GM23338 (cell line): ENCODE data around the gene GPATCH1. TPM values are rescaled to one million over a fixed set of nuclear protein-coding genes. Genes with fewer than 3 reads are reported as not detected.

Experiments used
- ATAC-seq: fragments of 200-7000 bp; cut with Tn5 transposase; 3 replicates; pipeline ENCODE4 v1.9.1; 2020
- DNase-seq: peaks from one replicate; pipeline ENCODE4 v3.0.0-alpha.2; 2015; ENCODE audit warnings: low spot score
- H2AFZ ChIP-seq: fragments of 200-600 bp; sonication (generic); 2 replicates; pipeline ENCODE4 v1.8.0; 2016; ENCODE audit warnings: antibody characterized with exemption, mild to moderate bottlenecking, moderate library complexity
- H3F3A ChIP-seq: fragments of 200-600 bp; sonication (generic); replicated peaks from 2 replicates; pipeline ENCODE4 v1.8.0; 2017; ENCODE audit warnings: antibody characterized with exemption, mixed run types, low read depth
- H3K27ac ChIP-seq: fragments of 200-600 bp; sonication (generic); 2 replicates; pipeline ENCODE4 v1.6.1; 2016; ENCODE audit warnings: low read depth
- H3K27me3 ChIP-seq: fragments of 200-600 bp; sonication (generic); 2 replicates; pipeline ENCODE4 v1.8.0; 2016; ENCODE audit warnings: mild to moderate bottlenecking, mixed run types, moderate library complexity; ENCODE audit not compliant: insufficient read depth
- H3K36me3 ChIP-seq: fragments of 200-600 bp; sonication (generic); 2 replicates; pipeline ENCODE4 v1.8.0; 2016; ENCODE audit warnings: mild to moderate bottlenecking; ENCODE audit not compliant: insufficient read depth
- H3K4me1 ChIP-seq: fragments of 200-600 bp; sonication (generic); 2 replicates; pipeline ENCODE4 v1.8.0; 2016; ENCODE audit warnings: mild to moderate bottlenecking, moderate library complexity; ENCODE audit not compliant: insufficient read depth
- H3K4me2 ChIP-seq: fragments of 200-600 bp; sonication (generic); 2 replicates; pipeline ENCODE4 v1.7.1; 2017; ENCODE audit warnings: mixed run types
- H3K4me3 ChIP-seq: fragments of 200-600 bp; sonication (generic); 2 replicates; pipeline ENCODE4 v1.6.1; 2016; ENCODE audit warnings: mixed run types
- H3K79me2 ChIP-seq: fragments of 200-600 bp; sonication (generic); replicated peaks from 2 replicates; pipeline ENCODE4 v1.8.0; 2017; ENCODE audit warnings: mild to moderate bottlenecking; ENCODE audit not compliant: insufficient read depth
- H3K9me2 ChIP-seq: fragments of 200-600 bp; sonication (generic); 2 replicates; pipeline ENCODE4 v1.8.0; 2017; ENCODE audit not compliant: insufficient read depth
- H4K20me1 ChIP-seq: fragments of 200-600 bp; sonication (generic); replicated peaks from 2 replicates; pipeline ENCODE4 v1.8.0; 2017; ENCODE audit warnings: mild to moderate bottlenecking; ENCODE audit not compliant: insufficient read depth
- H3K27ac Mint-ChIP-seq: 2 replicates; pipeline ENCODE4 v1.8.0; 2020; ENCODE audit warnings: inconsistent platforms, mild to moderate bottlenecking, moderate library complexity, mixed read lengths
- H3K27me3 Mint-ChIP-seq: 3 replicates; pipeline ENCODE4 v1.8.0; 2022; ENCODE audit warnings: low read depth, mild to moderate bottlenecking, moderate library complexity, mixed read lengths, inconsistent platforms; ENCODE audit not compliant: insufficient read depth, poor library complexity
- H3K36me3 Mint-ChIP-seq: 3 replicates; pipeline ENCODE4 v1.8.0; 2021; ENCODE audit warnings: low read depth, mild to moderate bottlenecking, inconsistent platforms, moderate library complexity, mixed read lengths
- H3K4me1 Mint-ChIP-seq: 3 replicates; pipeline ENCODE4 v1.8.0; 2020; ENCODE audit warnings: mild to moderate bottlenecking, inconsistent platforms, mixed read lengths
- H3K4me3 Mint-ChIP-seq: 3 replicates; pipeline ENCODE4 v1.8.0; 2021; ENCODE audit warnings: moderate library complexity, mild to moderate bottlenecking, inconsistent platforms, mixed read lengths
- H3K9me3 Mint-ChIP-seq: 3 replicates; pipeline ENCODE4 v1.8.0; 2020; ENCODE audit warnings: moderate library complexity, mild to moderate bottlenecking, inconsistent platforms, mixed read lengths
- CREB1 ChIP-seq: fragments of 250-450 bp; sonication (Bioruptor Pico); IDR thresholded peaks from 2 replicates; pipeline ENCODE4 v1.5.0; 2020; ENCODE audit warnings: low read depth, mild to moderate bottlenecking, moderate library complexity
- CTCF ChIP-seq, 2 experiments: fragments of 200-600 bp in 1 of 2; sonication (generic) in 1 of 2; conservative IDR thresholded peaks; 2 replicates each; pipeline versions ENCODE4 v1.5.1 to v1.6.1; 2016 to 2017; ENCODE audit warnings: antibody characterized with exemption in 2 of 2, low read depth in 2 of 2, mild to moderate bottlenecking in 2 of 2, moderate library complexity in 1 of 2
- ETS1 ChIP-seq: IDR thresholded peaks from 2 replicates; pipeline ENCODE4 v1.6.1; 2016; ENCODE audit warnings: antibody characterized with exemption
- EZH2 ChIP-seq: fragments of 200-600 bp; sonication (generic); IDR thresholded peaks from one replicate; pipeline ENCODE4 v1.8.0; 2017; ENCODE audit warnings: antibody characterized with exemption, mild to moderate bottlenecking, low read depth; ENCODE audit not compliant: unreplicated experiment
- EZH2phosphoT487 ChIP-seq: fragments of 200-600 bp; sonication (generic); IDR thresholded peaks from one replicate; pipeline ENCODE4 v1.8.1; 2018; ENCODE audit warnings: antibody characterized with exemption; ENCODE audit not compliant: unreplicated experiment
- JUNB ChIP-seq: IDR thresholded peaks from one replicate; pipeline ENCODE4 v1.6.1; 2016; ENCODE audit warnings: antibody characterized with exemption; ENCODE audit not compliant: unreplicated experiment
- NANOG ChIP-seq: IDR thresholded peaks from 2 replicates; pipeline ENCODE4 v1.6.1; 2016; ENCODE audit warnings: antibody characterized with exemption, borderline replicate concordance
- POLR2AphosphoS5 ChIP-seq: IDR thresholded peaks from 2 replicates; pipeline ENCODE4 v1.6.1; 2016; ENCODE audit warnings: antibody characterized with exemption, low read depth
- REST ChIP-seq: IDR thresholded peaks from one replicate; pipeline ENCODE4 v1.6.1; 2018; ENCODE audit warnings: antibody characterized with exemption; ENCODE audit not compliant: unreplicated experiment
- STAT1 ChIP-seq: IDR thresholded peaks from one replicate; pipeline ENCODE4 v1.6.1; 2016; ENCODE audit warnings: antibody characterized with exemption; ENCODE audit not compliant: unreplicated experiment
- ZNF114 ChIP-seq: fragments of 250-450 bp; sonication (Bioruptor Pico); IDR thresholded peaks from 2 replicates; pipeline ENCODE4 v1.5.0; 2020; ENCODE audit warnings: mild to moderate bottlenecking, moderate library complexity
- ZNF331 ChIP-seq: fragments of 250-450 bp; sonication (Bioruptor Pico); IDR thresholded peaks from 2 replicates; pipeline ENCODE4 v1.5.0; 2020; ENCODE audit warnings: low read depth, mild to moderate bottlenecking, moderate library complexity
- ZNF462 ChIP-seq: fragments of 250-450 bp; sonication (Bioruptor Pico); IDR thresholded peaks from 2 replicates; pipeline ENCODE4 v1.5.0; 2020; ENCODE audit warnings: mild to moderate bottlenecking, moderate library complexity
- polyA plus RNA-seq: library from polyadenylated mRNA; unstranded; fragments of >200 nt; fragmentation: Nextera tagmentation; extraction: Ambion mirVana; gene quantifications from 2 replicates; pipeline ENCODE4 v1.2.1, GENCODE V29; 2016
- total RNA-seq: library from RNA; depleted of rRNA; stranded (reverse); fragments of >200 nt; shearing (Covaris generic); gene quantifications from 2 replicates; pipeline ENCODE4 v1.2.3, GENCODE V29; 2014

Gene GPATCH1
- total and polyA plus RNA-seq, 2 experiments from 2014 or later: 12.0 to 13.6 TPM

GRCh38 chr19:33050110-33050509 is 30.9 kb upstream of the GPATCH1 start:
- Histone ChIP-seq H3K9me2 (no peaks in the 10 kb centered on the region), H4K20me1 (peaks cover 16% of the 10 kb centered on the region), H3K27me3 (no peaks in the 10 kb centered on the region), H3K4me2 (no peak overlapping the region), H3K4me3 (no peak overlapping the region), H3F3A (no peaks in the 10 kb centered on the region), H2AFZ (no peak overlapping the region), H3K79me2 (peaks cover 40% of the 10 kb centered on the region), H3K36me3 (no peaks in the 10 kb centered on the region), H3K4me1 (no peaks in the 10 kb centered on the region), H3K27ac (no peak overlapping the region)
- H3K36me3 Mint-ChIP-seq: peaks cover 20% of the 10 kb centered on the region; the same call in 2 of the 3 replicates
- no peaks in the 10 kb centered on the region for H3K9me3 Mint-ChIP-seq
- H3K4me3 Mint-ChIP-seq: no peak overlapping the region
- no peak for DNase-seq
- H3K27me3 Mint-ChIP-seq: peaks cover 9% of the 10 kb centered on the region
- H3K4me1 Mint-ChIP-seq: peaks cover 24% of the 10 kb centered on the region
- no peak overlapping the region for H3K27ac Mint-ChIP-seq
- no peak for ATAC-seq
- TF ChIP-seq EZH2: no peak
- TF ChIP-seq ZNF462: no peak
- no peak for TF ChIP-seq CREB1 (CRISPR knock-in tag)
- TF ChIP-seq STAT1: no peak
- no peak for TF ChIP-seq EZH2phosphoT487
- no peak for TF ChIP-seq REST
- TF ChIP-seq POLR2AphosphoS5: no peak
- TF ChIP-seq ZNF114 (CRISPR knock-in tag): no peak
- no peak for TF ChIP-seq ZNF331 (CRISPR knock-in tag)
- TF ChIP-seq JUNB: no peak
- no peak for TF ChIP-seq NANOG
- no peak for TF ChIP-seq CTCF (conservative IDR thresholded peaks at IDR 0.05; ENCODE audit: low read depth in 2 of 2)
- TF ChIP-seq ETS1: no peak
